NCI-H2227 (cell line): ENCODE measurements around the gene DGLUCY.
A peak's percentile ranks its signal among the peaks of the same experiment; 100 is the strongest.
"Not testable (repeated sequence)": the region's sequence is repeated elsewhere in the genome, so short reads cannot be mapped to it uniquely, and the experiment has no call there.

ENCODE experiments used
- DNase-seq: peaks from one replicate; lab custom pipeline; 2025; ENCODE audit not compliant: unreplicated experiment; lab: John Stamatoyannopoulos, UW

The DGLUCY gene

DNA sequence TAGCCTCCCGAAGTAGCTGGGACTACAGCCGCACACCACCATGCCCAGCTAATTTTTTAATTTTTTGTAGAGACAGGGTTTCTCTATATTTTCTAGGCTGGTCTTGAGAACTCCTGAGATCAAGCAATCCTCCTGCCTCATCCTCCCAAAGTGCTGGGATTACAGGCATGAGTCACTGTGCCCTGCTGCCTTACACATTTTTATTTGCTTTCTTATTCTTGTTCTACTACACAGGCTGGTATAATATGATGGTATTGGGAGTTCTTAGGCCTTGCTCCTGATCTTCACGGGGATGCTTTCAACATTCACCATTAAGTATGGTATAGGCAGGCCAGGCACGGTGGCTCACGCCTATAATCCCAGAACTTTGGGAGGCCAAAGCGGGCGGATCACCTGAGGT lies 21.2 kb downstream of the DGLUCY start:
- no peak for DNase-seq

DNA sequence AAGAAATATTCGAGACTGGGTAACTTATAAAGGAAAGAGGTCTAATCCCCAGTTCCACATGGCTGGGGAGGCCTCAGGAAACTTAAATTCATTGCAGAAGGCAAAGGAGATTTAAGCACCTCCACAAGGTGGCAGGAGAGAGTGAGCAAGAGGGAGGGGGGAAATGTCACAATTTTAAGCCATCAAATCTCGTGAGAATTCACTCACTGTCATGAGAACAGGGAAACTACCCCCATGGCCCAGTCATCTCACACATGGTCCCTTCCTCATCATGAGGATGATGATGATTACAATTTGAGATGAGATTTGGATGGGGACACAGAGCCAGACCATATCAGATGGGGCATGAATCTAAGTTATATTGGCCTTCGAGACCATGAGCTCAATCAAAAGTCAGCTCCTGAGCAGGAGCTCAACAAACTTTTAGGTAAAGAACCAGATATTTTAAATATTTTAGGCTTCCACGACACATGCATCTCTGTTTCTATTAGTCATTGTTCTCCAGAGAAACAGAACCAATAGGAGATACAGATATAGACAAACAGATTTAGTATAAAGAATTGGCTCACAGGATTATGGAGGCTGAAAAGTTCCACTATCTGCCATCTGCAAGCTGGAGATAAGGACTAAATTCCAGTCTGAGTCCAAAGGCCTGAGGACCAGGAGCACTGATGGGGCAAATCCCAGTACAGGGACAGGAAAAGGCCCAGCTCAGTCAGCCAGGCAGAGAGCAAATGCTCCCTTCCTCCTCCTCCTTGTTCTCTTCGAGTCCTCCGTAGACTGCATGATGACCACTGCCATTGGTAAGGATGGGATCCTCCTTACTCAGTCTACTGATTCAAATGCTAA lies 24.9 kb downstream of the DGLUCY start:
- peak; percentile 33 for DNase-seq

DNA sequence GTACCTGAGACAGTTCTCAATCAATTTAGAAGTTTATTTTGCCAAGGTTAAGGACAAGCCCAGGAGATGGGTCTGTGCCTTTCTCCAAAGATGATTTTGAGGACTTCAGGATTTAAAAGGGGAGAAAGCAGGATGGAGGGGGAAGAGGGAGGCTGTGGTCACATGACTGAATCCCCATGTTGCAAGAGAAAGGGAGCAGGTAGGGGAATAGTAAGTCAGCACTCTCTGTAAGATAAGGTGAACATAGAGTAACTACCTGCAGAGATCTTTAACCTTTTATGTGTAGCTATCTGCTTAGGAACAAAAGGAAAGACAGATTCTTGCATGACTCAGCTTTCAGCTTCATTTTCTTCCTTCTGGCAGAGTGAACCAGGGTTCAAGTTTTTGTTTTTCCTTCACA lies 25.9 kb downstream of the DGLUCY start:
- DNase-seq, result no peak

DNA sequence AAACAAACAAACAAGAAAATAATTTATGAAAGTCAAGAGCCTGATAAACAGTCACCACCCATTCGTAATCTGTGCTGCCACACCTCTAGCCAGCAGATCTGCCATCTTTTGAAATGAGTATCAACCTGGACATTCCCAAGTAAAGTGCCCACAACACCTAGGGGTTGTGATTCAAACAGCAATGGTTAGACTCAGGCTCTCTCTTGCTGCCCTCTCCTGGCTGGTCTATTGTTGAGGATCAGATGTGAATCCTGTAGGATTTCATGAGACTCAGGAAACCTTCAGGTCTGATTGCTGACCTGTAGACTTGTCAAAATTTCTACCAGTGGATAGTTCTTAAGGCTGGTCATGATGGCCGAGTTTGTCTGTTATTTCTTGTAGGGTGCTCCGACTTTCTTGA lies 26.8 kb downstream of the DGLUCY start:
- peak; percentile 48 for DNase-seq

DNA sequence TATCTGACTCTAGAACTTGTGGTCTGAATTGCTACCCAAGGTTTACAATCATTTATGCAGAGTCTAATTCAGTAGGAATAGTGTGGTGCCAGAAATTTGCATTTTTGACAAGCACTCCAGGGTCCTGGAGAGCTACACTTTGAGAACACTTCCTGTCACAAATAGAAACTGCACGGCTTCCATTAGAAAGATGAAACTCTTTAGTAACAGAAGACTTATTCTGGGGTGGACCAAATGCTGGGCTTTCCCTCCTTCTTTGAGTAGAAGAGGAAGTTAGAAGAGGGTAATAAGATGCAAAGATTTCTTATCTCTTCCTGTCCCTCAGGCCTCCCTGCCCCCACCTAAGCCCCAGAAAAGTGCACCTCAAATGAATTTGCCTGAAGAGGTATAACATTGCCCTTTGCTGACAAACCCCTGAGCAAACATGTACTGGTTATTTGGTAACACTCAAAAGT lies 28.4 kb downstream of the DGLUCY start:
- DNase-seq, result no peak

DNA sequence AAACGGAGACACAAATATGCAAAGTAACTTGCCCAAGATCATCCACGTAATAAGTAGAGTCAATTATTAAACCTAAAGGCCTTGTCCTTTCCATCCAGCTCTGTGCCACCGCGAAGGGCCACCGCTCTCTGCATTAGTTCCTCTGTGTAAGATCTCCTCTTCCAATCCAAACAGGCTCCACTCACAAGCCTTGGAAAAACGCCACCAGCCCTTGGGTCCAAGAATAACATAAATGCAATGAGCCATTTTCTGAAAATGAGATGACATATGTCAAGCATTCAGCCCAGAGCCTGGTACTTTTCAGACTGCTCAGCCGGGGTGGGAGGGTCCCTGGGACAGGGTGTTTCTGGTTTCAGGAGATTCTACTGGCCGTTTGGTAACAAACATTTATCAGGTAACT lies 30.0 kb downstream of the DGLUCY start:
- DNase-seq, result no peak

DNA sequence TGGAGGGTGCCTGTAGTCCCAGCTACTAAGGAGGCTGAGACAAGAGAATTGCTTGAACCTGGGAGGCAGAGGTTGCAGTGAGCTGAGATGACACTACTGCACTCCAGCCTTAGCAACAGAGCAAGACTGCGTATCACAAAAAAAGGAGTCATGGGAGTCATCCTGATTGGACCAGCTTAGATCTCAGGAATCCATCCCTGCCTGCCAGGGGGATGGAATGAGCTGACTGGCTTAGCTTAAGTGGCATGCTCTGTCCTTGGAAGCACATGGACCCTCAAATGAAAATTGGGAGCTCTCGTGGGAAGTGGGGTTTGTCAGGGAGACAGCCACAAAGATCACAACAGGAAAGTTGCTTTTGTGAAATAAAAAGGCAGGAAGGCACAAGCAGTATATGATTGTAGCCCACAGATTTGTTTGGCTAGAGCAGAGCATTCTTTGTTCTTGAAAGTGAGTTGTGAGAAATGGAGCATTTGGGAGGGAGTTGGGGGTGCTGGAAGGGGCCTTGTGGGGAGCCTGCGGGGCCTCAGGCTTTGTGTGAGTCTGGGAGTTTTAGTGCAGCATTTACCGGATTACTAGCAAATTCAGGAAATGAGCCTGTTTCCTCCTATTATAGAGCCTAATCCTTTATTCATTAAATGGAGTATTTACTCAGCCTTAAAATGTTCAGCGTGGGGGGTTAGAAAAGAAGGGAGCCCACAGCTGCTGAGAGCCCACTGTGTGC lies 30.7 kb downstream of the DGLUCY start:
- no peak for DNase-seq

DNA sequence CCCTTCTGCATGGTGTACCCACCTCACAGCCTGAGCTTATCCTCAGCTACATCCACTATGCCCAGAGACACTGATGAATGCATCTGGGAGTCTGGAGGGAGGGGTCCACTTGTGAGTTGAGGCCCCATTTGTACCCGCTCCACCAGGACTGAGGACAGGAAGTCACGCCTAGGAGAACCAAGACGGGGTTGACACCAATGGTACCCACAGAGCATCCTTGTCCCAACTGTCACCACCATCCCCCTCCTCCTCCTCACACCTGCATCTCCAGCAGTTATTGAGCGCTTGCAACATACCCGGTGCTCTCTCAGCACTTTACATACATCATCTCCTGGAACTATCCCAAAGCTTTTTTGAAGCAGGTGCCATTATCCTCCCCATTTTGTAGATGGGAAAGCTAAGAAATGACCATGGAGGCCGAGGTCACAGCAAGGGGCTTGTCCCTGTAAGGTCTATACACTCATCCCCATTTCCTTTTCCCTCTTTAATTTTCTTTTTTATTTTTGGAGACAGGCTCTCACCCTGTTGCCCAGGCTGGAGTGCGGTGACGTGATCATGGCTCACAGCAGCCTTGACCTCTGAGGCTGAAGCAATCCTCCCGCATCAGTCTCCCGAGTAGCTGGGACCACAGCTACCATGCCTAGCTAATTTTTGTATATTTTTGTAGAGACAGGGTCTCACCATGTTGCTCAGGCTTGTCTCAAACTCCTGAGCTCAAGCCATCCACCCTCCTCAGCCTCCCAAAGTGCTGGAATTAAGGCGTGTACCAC lies 31.7 kb downstream of the DGLUCY start:
- no peak for DNase-seq

DNA sequence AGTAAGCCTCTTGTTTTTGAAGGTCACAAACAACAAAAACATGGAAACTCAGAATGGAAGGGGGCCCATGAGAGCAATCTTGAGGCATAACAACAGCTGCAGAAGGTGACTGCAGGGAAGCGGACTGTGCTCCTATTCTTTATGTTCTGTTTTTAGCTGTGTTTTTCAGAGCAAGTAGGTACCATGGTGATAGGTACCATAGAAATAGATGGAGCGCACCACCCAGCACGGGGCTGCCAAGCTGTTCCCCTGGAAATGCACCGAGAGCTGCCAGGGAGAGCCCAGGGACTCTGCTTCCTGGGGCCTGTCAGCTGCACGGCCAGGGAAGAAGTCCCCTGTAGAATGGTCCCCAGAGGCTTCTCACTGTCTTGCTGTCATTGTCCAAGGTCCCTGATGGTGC lies 32.8 kb downstream of the DGLUCY start:
- no peak for DNase-seq

DNA sequence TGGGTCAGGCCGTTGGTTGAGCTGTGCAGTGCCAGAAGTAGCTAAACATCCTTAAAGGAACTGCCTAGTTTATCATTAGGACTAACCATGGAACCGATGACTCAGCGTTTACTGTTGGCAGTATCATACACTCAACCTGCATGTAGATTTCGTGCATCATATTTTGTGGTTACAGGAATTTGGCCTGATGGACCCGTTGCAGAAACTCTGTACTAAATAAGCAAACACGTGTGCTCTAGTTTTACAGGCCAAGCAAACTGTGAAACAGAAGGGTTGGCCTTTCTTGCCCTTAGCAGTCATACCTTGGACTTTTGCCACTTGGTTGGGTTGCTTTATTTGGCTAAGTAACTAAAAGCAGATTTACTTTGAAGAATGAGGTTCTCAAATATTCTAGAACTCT lies 35.6 kb downstream of the DGLUCY start:
- DNase-seq, result no peak

DNA sequence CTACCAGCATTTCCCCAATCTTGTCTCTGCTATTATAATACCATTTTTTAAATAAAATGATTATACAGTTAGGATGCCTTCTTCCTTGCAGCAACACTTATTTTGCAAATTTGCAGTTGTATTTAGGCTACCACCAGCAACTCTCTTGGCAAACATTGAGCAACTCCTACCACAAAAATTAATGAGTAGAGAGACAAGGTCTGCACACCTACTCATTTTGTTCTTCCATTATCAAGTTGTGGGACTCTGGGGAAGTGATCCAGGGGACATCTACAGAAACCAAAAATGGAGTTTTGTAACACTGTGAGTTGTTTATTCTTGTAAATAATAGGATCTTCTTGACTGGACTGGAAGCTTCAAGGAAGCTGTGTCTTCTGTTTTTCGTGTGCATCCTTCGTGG lies 38.6 kb downstream of the DGLUCY start:
- no peak for DNase-seq

DNA sequence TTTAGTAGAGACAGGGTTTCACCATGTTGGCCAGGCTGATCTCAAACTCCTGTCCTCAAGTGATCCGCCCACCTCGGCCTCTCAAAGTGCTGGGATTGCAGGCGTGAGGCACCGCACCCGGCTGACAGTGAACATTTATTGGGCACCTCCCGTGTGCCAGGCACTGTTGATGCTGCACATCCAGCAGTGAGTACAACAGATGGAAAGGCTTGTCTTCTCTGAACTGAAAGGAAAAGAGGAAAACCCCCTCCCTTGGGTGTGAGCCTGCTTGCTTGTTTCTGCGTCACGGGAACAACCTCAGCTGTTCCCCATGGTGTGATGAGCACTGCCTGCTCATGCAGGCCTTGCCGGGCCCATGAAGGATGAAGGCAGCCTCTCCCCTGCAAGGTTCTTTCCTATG lies 39.5 kb downstream of the DGLUCY start:
- no peak for DNase-seq

DNA sequence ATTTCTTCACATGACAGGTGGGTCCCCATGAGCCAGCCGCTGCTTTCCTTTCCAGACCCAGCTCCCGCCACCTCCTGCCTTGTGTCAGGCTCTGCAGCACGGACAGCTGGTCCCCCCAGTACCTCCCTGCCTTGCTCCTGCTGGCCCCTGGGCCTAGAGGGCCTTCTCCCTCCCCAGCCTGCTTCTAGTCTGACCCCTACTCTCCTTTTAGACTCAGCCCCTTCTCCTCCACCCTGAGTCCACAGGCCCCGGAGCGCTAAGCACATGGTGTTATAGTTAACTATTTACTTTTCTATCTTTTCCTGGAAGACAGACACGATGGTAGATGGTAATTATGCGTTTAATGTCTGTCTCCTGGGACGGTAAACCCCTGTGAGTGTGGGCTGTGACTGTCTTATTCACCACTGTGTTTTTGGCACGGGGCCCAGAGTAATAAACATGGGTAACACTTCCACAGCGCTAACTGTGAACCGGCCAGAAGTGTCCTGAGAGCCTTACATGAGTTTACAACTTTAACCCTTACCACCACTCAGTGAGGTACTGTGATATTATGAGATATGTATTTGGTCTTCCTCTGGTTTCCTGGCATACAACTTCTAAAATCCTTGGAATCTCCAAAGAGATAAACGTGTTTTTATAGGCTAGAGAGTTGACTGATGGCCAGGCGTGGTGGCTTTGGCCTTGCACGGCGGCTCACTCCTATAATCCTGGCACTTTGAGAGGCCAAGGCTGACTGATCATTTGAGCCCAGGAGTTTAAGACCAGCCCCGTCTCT lies 41.2 kb downstream of the DGLUCY start:
- DNase-seq, result peak; percentile 89

DNA sequence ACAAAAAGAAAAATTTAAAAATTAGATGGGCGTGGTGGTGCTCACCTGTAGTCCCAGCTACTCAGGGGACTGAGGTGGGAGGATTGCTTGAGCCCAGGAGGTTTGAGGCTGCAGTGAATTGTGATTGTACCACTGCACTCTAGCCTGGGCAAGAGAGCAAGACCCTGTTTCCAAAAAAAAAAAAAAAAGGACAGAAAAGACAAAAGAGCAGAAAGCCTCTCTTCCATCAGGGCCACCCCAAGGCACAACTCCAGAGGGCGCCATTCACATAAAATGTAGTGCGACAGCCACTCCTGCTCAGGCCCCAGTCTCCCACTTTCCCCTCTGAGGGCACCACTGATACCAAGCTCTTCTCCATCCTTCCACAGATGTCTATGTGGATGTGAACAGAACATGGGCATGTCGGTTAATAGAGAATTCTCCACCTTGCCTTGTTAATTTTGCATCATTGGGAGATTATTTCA lies 41.8 kb downstream of the DGLUCY start:
- no peak for DNase-seq

DNA sequence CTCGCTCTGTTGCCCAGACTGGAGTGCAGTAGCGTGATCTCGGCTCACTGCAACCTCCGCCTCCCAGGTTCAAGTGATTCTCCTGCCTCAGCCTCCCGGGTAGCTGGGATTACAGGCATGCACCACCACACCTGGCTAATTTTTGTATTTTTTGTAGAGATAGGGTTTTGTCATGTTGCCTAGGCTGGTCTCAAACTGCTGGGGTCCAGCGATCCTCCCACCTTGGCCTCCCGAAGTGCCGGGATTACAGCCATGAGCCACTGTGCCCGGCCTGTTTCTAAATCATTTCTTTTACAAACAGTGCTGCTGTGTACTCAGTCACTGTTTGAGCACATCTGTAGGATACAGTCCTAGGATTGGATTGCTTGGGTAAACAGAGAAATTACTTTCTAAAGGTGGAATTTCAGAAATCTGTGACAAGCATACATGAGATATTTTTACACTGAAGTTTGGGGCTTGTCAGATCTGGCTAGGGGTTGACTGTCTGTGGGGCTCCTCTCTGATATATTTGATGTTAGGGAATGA lies 42.3 kb downstream of the DGLUCY start:
- not testable (repeated sequence) for DNase-seq

DNA sequence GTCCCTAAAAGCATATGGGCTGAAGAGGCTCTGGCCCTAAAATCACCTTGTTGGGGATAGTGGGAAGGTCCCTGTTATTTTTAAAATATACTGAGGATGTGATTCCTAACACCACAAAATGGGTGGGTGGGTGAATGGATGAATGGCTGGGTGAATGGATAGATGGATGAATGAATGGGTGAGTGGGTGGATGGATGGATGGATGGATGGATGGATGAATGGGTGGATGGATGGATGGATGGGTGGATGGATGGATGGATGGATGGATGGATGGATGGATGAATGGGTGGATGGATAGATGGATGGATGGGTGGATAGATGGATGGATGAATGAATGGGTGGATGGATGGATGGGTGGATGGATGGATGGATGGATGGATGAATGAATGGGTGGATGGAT lies 43.0 kb downstream of the DGLUCY start:
- DNase-seq, result not testable (repeated sequence)

DNA sequence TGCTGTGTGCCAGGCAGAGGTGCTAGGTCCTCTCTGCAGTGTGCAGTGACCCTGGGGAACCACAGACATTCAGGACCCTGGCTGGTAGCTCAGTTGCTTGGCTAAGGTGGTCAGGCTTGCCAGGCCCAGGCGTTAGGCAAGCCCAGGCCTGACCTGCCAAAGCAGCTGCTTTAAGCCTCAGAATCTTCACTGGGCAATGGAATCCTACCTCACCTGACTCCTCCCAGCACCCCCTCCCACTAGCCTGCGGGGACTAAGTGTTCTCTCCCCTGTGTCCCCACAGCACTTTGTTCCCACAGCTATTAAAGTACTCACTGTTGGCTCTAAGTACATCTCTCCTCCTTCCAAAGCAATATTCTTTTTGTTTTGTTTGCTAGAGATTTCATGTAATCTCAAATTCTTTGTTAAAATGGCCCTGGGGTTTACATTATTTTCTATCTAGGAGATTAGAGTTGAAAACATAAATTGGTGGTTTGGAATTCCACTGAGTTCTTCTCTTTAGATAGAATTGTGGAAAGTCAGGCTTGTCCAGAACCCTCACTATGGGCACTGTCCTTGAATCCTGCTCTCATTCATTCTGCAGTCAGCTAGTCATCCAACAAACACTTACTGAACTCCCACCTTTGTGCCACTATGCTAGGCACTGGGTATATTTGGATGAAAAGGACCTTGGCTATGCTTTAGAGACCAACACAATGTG lies 44.4 kb downstream of the DGLUCY start:
- DNase-seq, result no peak

DNA sequence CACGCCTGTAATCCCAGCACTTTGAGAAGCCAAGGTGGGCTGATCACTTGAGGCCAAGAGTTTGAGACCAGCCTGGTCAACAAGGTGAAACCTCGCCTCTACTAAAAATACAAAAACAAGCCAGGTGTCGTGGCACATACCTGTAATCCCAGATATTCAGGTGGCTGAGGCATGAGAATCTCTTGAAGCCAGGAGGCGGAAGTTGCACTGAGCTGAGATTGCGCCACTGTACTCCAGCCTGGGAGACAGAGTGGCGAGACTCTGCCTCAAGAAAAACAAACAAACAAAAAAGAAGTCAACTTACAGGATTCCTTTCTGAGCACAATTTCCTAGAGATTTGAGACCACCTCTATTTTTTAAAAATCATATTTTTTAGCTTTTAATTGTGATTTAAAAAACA lies 45.3 kb downstream of the DGLUCY start:
- DNase-seq, result no peak

DNA sequence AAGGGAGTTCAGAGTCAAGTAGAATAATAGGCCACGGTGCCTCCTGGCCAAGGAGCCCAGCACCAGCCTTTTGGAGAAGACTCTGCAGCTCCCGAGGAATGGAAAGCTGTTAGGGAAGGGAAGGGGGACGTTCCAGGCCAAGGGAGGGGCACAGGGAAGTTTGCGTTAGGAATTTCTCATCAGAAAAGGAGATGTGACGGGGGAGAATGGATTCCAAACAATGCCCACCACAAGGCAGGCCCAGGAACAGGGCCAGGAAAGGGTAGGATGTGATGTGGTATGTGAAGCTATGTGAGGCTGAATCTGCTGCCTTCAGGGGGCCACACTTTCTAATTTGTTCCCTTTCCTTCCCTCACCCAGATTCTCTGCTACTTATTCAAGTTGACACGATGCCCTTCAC lies 46.0 kb downstream of the DGLUCY start:
- no peak for DNase-seq

DNA sequence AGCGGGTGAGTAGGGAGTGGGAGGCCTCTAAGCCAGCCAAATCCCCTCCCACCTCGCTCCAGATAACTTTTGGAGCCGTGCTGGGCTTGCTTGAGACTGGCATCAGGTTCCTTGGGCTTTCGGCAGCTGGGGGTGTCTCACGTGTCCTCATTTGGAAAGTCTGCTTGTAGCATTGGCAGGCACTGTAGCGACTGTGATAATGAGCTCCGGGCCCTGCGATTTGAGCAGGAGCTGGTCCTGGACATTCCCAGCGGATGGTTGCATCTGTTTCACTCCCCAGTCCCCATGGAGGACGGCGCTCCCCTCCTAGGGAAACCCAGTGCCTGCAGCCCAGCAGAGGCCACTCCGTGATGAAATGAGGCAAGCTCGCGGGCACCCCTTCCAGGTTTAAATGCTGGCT lies 49.4 kb downstream of the DGLUCY start:
- DNase-seq, result no peak
